ENCODE results near the gene PPM1H.
"Not testable (repeated sequence)": the region's sequence is repeated elsewhere in the genome, so short reads cannot be mapped to it uniquely, and the experiment has no call there.

Gene PPM1H

DNA sequence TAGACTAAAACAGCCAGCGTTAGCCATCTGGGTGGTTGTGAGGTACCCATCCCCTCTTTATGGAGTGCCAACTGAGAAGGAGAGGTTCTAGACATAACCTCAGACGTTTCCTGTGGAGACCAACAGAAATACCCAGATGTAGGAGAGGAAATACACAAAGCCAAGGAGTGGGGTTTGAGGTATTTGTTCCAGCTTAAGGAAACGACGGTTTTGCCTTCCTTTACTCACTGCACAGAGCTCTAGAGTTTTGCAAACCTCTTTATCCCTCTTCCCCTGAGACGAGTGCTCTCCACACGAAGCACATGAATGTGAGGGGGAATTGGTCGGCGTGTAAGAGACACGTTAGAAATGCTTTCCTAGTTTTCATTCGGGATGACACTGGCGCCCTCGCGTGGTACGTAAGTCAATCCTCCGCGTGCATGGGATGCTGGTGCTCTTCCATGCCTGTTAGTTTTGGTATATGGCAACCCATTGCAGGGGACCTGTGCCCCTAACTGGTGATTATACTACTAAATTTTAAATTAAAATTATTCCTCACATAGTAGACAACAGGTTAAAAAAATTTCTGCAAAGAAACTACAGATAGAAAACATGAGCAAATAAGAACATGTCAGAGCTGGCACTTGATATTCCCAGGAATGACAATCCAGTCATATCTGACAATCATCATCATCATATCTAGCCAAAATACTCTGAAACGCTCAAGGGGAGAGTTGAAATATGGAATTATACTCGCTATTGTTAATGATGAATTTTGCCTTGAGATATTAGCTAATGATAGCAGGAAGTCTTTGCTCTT lies 121.7 kb downstream of the PPM1H start:
- DNase-seq (ENCODE audit: extremely low read depth, low read depth) = peak; percentile 44
- TF ChIP-seq, protein P1, sequence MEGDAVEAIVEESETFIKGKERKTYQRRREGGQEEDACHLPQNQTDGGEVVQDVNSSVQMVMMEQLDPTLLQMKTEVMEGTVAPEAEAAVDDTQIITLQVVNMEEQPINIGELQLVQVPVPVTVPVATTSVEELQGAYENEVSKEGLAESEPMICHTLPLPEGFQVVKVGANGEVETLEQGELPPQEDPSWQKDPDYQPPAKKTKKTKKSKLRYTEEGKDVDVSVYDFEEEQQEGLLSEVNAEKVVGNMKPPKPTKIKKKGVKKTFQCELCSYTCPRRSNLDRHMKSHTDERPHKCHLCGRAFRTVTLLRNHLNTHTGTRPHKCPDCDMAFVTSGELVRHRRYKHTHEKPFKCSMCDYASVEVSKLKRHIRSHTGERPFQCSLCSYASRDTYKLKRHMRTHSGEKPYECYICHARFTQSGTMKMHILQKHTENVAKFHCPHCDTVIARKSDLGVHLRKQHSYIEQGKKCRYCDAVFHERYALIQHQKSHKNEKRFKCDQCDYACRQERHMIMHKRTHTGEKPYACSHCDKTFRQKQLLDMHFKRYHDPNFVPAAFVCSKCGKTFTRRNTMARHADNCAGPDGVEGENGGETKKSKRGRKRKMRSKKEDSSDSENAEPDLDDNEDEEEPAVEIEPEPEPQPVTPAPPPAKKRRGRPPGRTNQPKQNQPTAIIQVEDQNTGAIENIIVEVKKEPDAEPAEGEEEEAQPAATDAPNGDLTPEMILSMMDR (IDR thresholded peaks at IDR 0.05; ENCODE audit: low read depth, low read length) = peak; percentile 84

DNA sequence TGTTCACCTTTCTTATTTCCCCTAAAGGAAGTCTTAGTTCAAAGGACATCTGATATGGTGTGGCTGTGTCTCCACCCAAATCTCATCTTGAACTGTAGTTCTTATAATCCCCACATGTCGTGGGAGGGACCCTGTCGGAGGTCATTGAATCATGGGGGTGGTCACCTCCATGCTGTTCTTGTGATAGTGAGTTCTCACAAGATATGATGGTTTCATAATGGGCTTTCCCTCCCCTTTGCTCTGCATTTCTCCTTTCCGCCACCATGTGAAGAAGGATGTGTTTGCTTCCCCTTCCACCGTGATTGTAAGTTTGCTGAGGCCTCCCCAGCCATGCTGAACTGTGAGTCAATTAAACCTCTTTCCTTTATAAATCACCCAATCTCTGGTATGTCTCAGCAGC lies 123.5 kb downstream of the PPM1H start:
- not testable (repeated sequence) for DNase-seq (ENCODE audit: extremely low read depth, low read depth)

DNA sequence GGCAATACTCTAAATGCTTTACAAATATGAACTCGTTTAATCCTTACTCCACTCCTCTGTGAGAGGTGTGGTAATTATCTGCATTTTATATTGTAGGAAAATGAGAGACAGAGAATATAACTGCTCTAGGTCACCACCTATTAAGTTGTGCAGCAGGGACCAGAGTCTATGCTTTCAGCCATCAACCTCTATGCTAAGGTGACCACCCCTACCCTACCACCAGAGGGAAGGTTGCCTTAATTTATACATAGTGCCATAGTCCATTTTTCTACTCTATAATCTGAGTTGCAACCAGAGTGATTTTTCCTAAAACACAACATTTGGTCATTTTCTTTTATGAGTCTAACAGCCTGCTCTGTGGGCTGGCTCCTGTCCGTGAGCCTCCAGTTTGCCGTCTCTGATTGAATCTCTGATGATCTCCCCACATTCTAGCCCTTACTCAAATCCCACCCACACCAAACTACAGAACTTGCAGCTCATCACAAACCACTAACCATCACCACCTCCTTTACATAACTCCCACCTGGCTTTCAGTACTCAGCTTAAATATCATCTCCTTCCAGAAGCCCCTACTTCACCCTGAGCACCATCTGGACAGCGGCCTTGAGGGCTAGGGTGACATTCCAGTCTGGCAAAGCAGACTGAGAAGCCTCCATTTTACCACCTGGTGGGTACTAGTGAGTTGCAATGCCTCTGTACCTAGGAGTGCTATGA lies 126.6 kb downstream of the PPM1H start:
- no peak for DNase-seq (ENCODE audit: extremely low read depth, low read depth)
- TF ChIP-seq, protein P1 (IDR thresholded peaks at IDR 0.05; ENCODE audit: low read depth, low read length) = no peak

GRCh38 chr12:62806893-62807292 lies 128.1 kb downstream of the PPM1H start:
- TF ChIP-seq, protein P1 (IDR thresholded peaks at IDR 0.05; ENCODE audit: low read depth, low read length) = no peak
- DNase-seq (ENCODE audit: extremely low read depth, low read depth) = no peak

DNA sequence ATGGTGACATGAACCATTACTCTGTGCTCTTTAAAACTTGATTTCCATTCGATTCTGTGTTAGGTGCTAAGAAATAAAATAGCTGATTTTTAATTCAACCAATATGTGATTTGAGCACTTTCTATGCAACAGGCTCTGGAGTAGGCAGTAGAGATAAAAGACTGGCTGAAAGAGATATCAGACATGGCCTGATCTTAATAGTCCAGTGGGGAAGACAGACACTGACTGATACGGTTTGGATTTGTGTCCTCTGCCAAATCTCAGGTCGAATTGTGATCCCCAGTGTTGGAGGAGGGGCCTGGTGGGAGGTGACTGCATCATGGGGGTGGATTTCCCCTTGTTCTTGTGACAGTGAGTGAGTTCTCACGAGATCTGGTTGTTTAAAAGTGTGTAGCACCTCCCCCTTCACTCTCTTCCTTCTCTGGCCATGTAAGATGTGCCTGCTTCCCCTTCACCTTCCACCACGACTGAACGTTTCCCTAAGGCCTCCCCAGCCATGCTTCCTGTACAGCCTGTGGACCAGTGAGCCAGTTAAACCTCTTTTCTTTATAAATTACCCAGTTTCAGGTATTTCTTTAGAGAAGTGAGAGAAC lies 128.6 kb downstream of the PPM1H start:
- TF ChIP-seq, protein P1 (IDR thresholded peaks at IDR 0.05; ENCODE audit: low read depth, low read length) = no peak
- no peak for DNase-seq (ENCODE audit: extremely low read depth, low read depth)

GRCh38 chr12:62805517-62805916 lies 129.4 kb downstream of the PPM1H start:
- TF ChIP-seq, protein P1 (IDR thresholded peaks at IDR 0.05; ENCODE audit: low read depth, low read length) = no peak
- no peak for DNase-seq (ENCODE audit: extremely low read depth, low read depth)

- no peak for DNase-seq (ENCODE audit: extremely low read depth, low read depth)
- TF ChIP-seq, protein P1 (IDR thresholded peaks at IDR 0.05; ENCODE audit: low read depth, low read length) = no peak
Measured at GRCh38 chr12:62803756-62804155, 131.2 kb downstream of the PPM1H start.

All from AG09319 (cell line).